HepG2 (cell line): ENCODE results near the gene EGLN2. TPM values are rescaled to one million over a fixed set of nuclear protein-coding genes. Genes with fewer than 3 reads are reported as not detected.
A peak's percentile ranks its signal among the peaks of the same experiment; 100 is the strongest.

Experiments
- AFF4 ChIP-seq: sonication (generic); formaldehyde crosslinking; IDR thresholded peaks from 2 replicates; pipeline ENCODE4 v1.4.0; 2020; ENCODE audit warnings: missing genetic modification reagents
- ATF4 ChIP-seq, 2 experiments: fragments of 450-650 bp in 1 of 2; sonication (generic) in 1 of 2; formaldehyde crosslinking; IDR thresholded peaks; 2 replicates each; pipeline versions ENCODE4 v1.5.0 to v1.8.0; 2020 to 2022; ENCODE audit warnings: mild to moderate bottlenecking in 1 of 2, missing genetic modification reagents in 1 of 2
- BORCS8-MEF2B ChIP-seq: sonication (generic); formaldehyde crosslinking; IDR thresholded peaks from 2 replicates; pipeline ENCODE4 v1.8.0; 2022; ENCODE audit warnings: mild to moderate bottlenecking, missing genetic modification reagents
- CAMTA2 ChIP-seq: sonication (generic); formaldehyde crosslinking; IDR thresholded peaks from 2 replicates; pipeline ENCODE4 v1.4.0; 2020; ENCODE audit warnings: mild to moderate bottlenecking, missing genetic modification reagents, borderline replicate concordance
- CEBPZ ChIP-seq: IDR thresholded peaks from 2 replicates; pipeline ENCODE4 v1.6.1; 2012; ENCODE audit warnings: low read length, improper control_type of control experiment
- NFIC ChIP-seq: IDR thresholded peaks from 2 replicates; pipeline ENCODE4 v1.6.1; 2012; ENCODE audit warnings: mild to moderate bottlenecking, low read length, inconsistent platforms
- PAWR ChIP-seq: sonication (generic); formaldehyde crosslinking; IDR thresholded peaks from 2 replicates; pipeline ENCODE4 v1.4.0; 2020; ENCODE audit warnings: missing genetic modification reagents, mild to moderate bottlenecking, borderline replicate concordance
- ZBTB3 ChIP-seq: sonication (generic); formaldehyde crosslinking; IDR thresholded peaks from 2 replicates; pipeline ENCODE4 v1.4.0; 2020; ENCODE audit warnings: low read depth, mild to moderate bottlenecking, moderate library complexity, missing genetic modification reagents, borderline replicate concordance
- ZC3H4 ChIP-seq: sonication (generic); formaldehyde crosslinking; IDR thresholded peaks from 2 replicates; pipeline ENCODE4 v1.4.0; 2020; ENCODE audit warnings: missing genetic modification reagents, borderline replicate concordance
- ZNF138 ChIP-seq: sonication (generic); formaldehyde crosslinking; IDR thresholded peaks from 2 replicates; pipeline ENCODE4 v1.5.0; 2020; ENCODE audit warnings: mild to moderate bottlenecking, low read depth, missing genetic modification reagents
- ZNF142 ChIP-seq: sonication (generic); formaldehyde crosslinking; IDR thresholded peaks from 2 replicates; pipeline ENCODE4 v1.4.0; 2020; ENCODE audit warnings: missing genetic modification reagents
- ZNF232 ChIP-seq: sonication (generic); formaldehyde crosslinking; IDR thresholded peaks from 2 replicates; pipeline ENCODE4 v1.4.0; 2020; ENCODE audit warnings: missing genetic modification reagents, borderline replicate concordance
- ZNF251 ChIP-seq: sonication (generic); formaldehyde crosslinking; IDR thresholded peaks from 2 replicates; pipeline ENCODE4 v1.9.0; 2021; ENCODE audit warnings: mild to moderate bottlenecking, missing genetic modification reagents
- ZNF792 ChIP-seq: IDR thresholded peaks from 2 replicates; pipeline ENCODE4 v1.6.1; 2016
- polyA plus RNA-seq, 8 experiments: library from polyadenylated mRNA; depleted of rRNA in 3 of 8; stranded (reverse) in 7 of 8; unstranded in 1 of 8; fragments of >200 nt; fragmentation: Illumina TruSeq in 4 of 8; extraction: Trizol in 4 of 8; gene quantifications; 2 replicates each; pipeline versions ENCODE4 v1.2.1 to v1.2.3, GENCODE V29; 2011 to 2016; ENCODE audit warnings: low read depth in 4 of 8, missing spikeins in 1 of 8, mixed read lengths in 1 of 8; ENCODE audit not compliant: insufficient read depth in 1 of 8
- total RNA-seq, 5 experiments: library from RNA; depleted of rRNA; stranded (reverse); fragments of >200 nt; fragmentation: Illumina TruSeq; extraction: Trizol; gene quantifications; 2 replicates each; pipeline ENCODE4 v1.2.3, GENCODE V29; 2016; ENCODE audit warnings: low read depth in 1 of 5

Gene EGLN2
- total and polyA plus RNA-seq, 2 of the 13 experiments (the other 11 are each of a cell fraction or from before 2014, with no cell fraction given) = 16.5 to 40.8 TPM

GRCh38 chr19:40750058-40750873 is 48.7 kb upstream of the EGLN2 start, which contains the start of gene ACTMAP (continued):
- no peak for TF ChIP-seq ZNF142 (CRISPR knock-in tag)
- TF ChIP-seq NFIC = no peak
- no peak for TF ChIP-seq PAWR (CRISPR knock-in tag)
- no peak for TF ChIP-seq AFF4
- 0 out of 2 replicates have a peak, but pooled peaks have one; percentile 24 for TF ChIP-seq CEBPZ
- no peak for TF ChIP-seq ATF4 (CRISPR knock-in tag; IDR thresholded peaks at IDR 0.05)
- no peak for TF ChIP-seq CAMTA2 (CRISPR knock-in tag)
- TF ChIP-seq BORCS8-MEF2B (CRISPR knock-in tag) = no peak
- TF ChIP-seq ZNF232 = no peak
- TF ChIP-seq ZNF792 (CRISPR knock-in tag) = peak; percentile 75
- no peak for TF ChIP-seq ZNF251 (CRISPR knock-in tag)
- no peak for TF ChIP-seq ZC3H4 (CRISPR knock-in tag)
- TF ChIP-seq ZNF138 (CRISPR knock-in tag) = no peak
- TF ChIP-seq ZBTB3 (CRISPR knock-in tag) = no peak; the same call in 1 of the 2 replicates
